Measurements from ENCODE around the gene POU2AF1.

- TF ChIP-seq CTCF (IDR thresholded peaks at IDR 0.05): no peak
- no peak for TF ChIP-seq POLR2A (IDR thresholded peaks at IDR 0.05)
Observed at GRCh38 chr11:111307472-111308108, 71.5 kb downstream of the POU2AF1 start.

Data from breast epithelium (tissue), 3 donors.